Measurements from ENCODE around the gene VIPR2. TPM values are rescaled to one million over a fixed set of nuclear protein-coding genes. Genes with fewer than 3 reads are reported as not detected.

Gene VIPR2
- total RNA-seq, 4 donors from 2014 or later = 1.8 to 3.7 (median 2.7) TPM

GRCh38 chr7:159071260-159071659 lies 73.4 kb downstream of the VIPR2 start:
- in situ Hi-C loops (cut with MboI; ENCODE audit: low pct_ligation_motif_present in 1 of 4, low pct_unique_long_range_greater_than_20kb in 1 of 4, low sequenced_read_pairs in 3 of 4) (no loop called here), intact Hi-C loops (cut with DNase I; ENCODE audit: low total_unique reads) (no loop called here)
- 84% methylated on average over 6 of the region's 6 CpGs; no CpG with 5 or more reads in 1 of the 2 donors for WGBS, 2 donors (ENCODE audit: low coverage in 1 of 2)
- H3K9me3 ChIP-seq = no peaks in the 10 kb centered on the region
- no peak overlapping the region for H3K27ac ChIP-seq
- DNase-seq = no peak
- H3K36me3 ChIP-seq = no peaks in the 10 kb centered on the region
- no peak overlapping the region for H3K4me3 ChIP-seq
- H3K4me1 ChIP-seq = peaks cover 0 to 32% (median 3%) of the 10 kb centered on the region in 4 donors
- no peak for TF ChIP-seq EP300 (IDR thresholded peaks at IDR 0.05; ENCODE audit: low read depth)
- TF ChIP-seq CTCF (IDR thresholded peaks at IDR 0.05) = no peak
- TF ChIP-seq POLR2A (IDR thresholded peaks at IDR 0.05) = no peak
- no peak for TF ChIP-seq POLR2AphosphoS5 (IDR thresholded peaks at IDR 0.05)
- H3K27me3 ChIP-seq = no peaks in the 10 kb centered on the region

GRCh38 chr7:159070431-159071148 lies 74.1 kb downstream of the VIPR2 start:
- Histone ChIP-seq H3K27me3 (no peaks in the 10 kb centered on the region), H3K4me1 (peaks cover 0 to 32% (median 3%) of the 10 kb centered on the region in 4 donors), H3K9me3 (no peaks in the 10 kb centered on the region), H3K36me3 (no peaks in the 10 kb centered on the region), H3K27ac (no peak overlapping the region), H3K4me3 (no peak overlapping the region)
- in situ Hi-C loops (cut with MboI; ENCODE audit: low pct_ligation_motif_present in 1 of 4, low pct_unique_long_range_greater_than_20kb in 1 of 4, low sequenced_read_pairs in 3 of 4) (no loop called here), intact Hi-C loops (cut with DNase I; ENCODE audit: low total_unique reads) (no loop called here)
- no peak for DNase-seq
- TF ChIP-seq CTCF (IDR thresholded peaks at IDR 0.05) (no peak), POLR2AphosphoS5 (IDR thresholded peaks at IDR 0.05) (no peak), POLR2A (IDR thresholded peaks at IDR 0.05) (no peak), EP300 (IDR thresholded peaks at IDR 0.05; ENCODE audit: low read depth) (no peak)
- 23 to 39% methylated on average over 12 to 17 of the region's 17 CpGs for WGBS, 2 donors (ENCODE audit: low coverage in 1 of 2)

- Histone ChIP-seq H3K9me3 (no peaks in the 10 kb centered on the region), H3K4me3 (no peak overlapping the region), H3K27me3 (no peaks in the 10 kb centered on the region), H3K36me3 (no peaks in the 10 kb centered on the region), H3K27ac (peak overlapping the region; percentile 35 to 53 (median 44)), H3K4me1 (peaks cover 0 to 30% (median 3%) of the 10 kb centered on the region in 4 donors)
- intact Hi-C loops (cut with DNase I; ENCODE audit: low total_unique reads) (no loop called here), in situ Hi-C loops (cut with MboI; ENCODE audit: low pct_ligation_motif_present in 1 of 4, low pct_unique_long_range_greater_than_20kb in 1 of 4, low sequenced_read_pairs in 3 of 4) (no loop called here)
- 87 to 92% methylated on average over 6 to 14 of the region's 14 CpGs for WGBS, 2 donors (ENCODE audit: low coverage in 1 of 2)
- TF ChIP-seq CTCF (IDR thresholded peaks at IDR 0.05) = no peak
- no peak for DNase-seq
Measured at GRCh38 chr7:159068893-159069448, 75.7 kb downstream of the VIPR2 start.

GRCh38 chr7:159068488-159068811 lies 76.2 kb downstream of the VIPR2 start:
- H3K9me3 ChIP-seq = no peaks in the 10 kb centered on the region
- H3K36me3 ChIP-seq = no peaks in the 10 kb centered on the region
- H3K27me3 ChIP-seq = no peaks in the 10 kb centered on the region
- H3K4me3 ChIP-seq = no peak overlapping the region
- peak overlapping the region; percentile 35 to 53 (median 44) for H3K27ac ChIP-seq
- intact Hi-C loops (cut with DNase I; ENCODE audit: low total_unique reads) (no loop called here), in situ Hi-C loops (cut with MboI; ENCODE audit: low pct_ligation_motif_present in 1 of 4, low pct_unique_long_range_greater_than_20kb in 1 of 4, low sequenced_read_pairs in 3 of 4) (no loop called here)
- peak; percentile 27 for DNase-seq
- WGBS, 2 donors (ENCODE audit: low coverage in 1 of 2) = 60 to 71% methylated on average over 1 to 12 of the region's 12 CpGs
- H3K4me1 ChIP-seq = peaks cover 0 to 30% (median 3%) of the 10 kb centered on the region in 4 donors
- TF ChIP-seq POLR2A (IDR thresholded peaks at IDR 0.05) (no peak), CTCF (IDR thresholded peaks at IDR 0.05) (no peak), EP300 (IDR thresholded peaks at IDR 0.05; ENCODE audit: low read depth) (no peak), POLR2AphosphoS5 (IDR thresholded peaks at IDR 0.05) (no peak)
